Karpas-422 (cell line): ENCODE results near the gene CDC73. TPM values are rescaled to one million over a fixed set of nuclear protein-coding genes. Genes with fewer than 3 reads are reported as not detected.
A peak's percentile ranks its signal among the peaks of the same experiment; 100 is the strongest.
"Not testable (repeated sequence)": the region's sequence is repeated elsewhere in the genome, so short reads cannot be mapped to it uniquely, and the experiment has no call there.

Source experiments
- DNase-seq: peaks from one replicate; pipeline ENCODE4 v3.0.0-alpha.2; 2015
- H2AFZ ChIP-seq: fragments of 200-600 bp; sonication (generic); 2 replicates; pipeline ENCODE4 v1.6.1; 2014; ENCODE audit warnings: antibody characterized with exemption, low read length, mixed read lengths
- H3K27ac ChIP-seq: fragments of 200-600 bp; sonication (generic); 2 replicates; pipeline ENCODE4 v1.5.1; 2014; ENCODE audit warnings: mild to moderate bottlenecking, low read length, moderate library complexity
- H3K27me3 ChIP-seq: fragments of 200-600 bp; sonication (generic); 2 replicates; pipeline ENCODE4 v1.6.1; 2014; ENCODE audit warnings: low read length, mixed read lengths
- H3K36me3 ChIP-seq: fragments of 200-600 bp; sonication (generic); 2 replicates; pipeline ENCODE4 v1.6.1; 2014; ENCODE audit warnings: low read length, mixed read lengths; ENCODE audit not compliant: insufficient read depth
- H3K4me1 ChIP-seq: fragments of 200-600 bp; sonication (generic); 2 replicates; pipeline ENCODE4 v1.6.1; 2014; ENCODE audit warnings: mild to moderate bottlenecking, low read length, mixed read lengths
- H3K4me2 ChIP-seq: fragments of 200-600 bp; sonication (generic); 2 replicates; pipeline ENCODE4 v1.6.1; 2014; ENCODE audit warnings: low read length, low read depth, mild to moderate bottlenecking; ENCODE audit not compliant: poor library complexity, severe bottlenecking
- H3K4me3 ChIP-seq: fragments of 200-600 bp; sonication (generic); 2 replicates; pipeline ENCODE4 v1.5.1; 2014; ENCODE audit warnings: mild to moderate bottlenecking, antibody characterized with exemption, low read length, mixed read lengths
- H3K79me2 ChIP-seq: fragments of 200-600 bp; sonication (generic); 2 replicates; pipeline ENCODE4 v1.6.1; 2014; ENCODE audit warnings: mild to moderate bottlenecking, low read length, mixed read lengths
- H3K9ac ChIP-seq: fragments of 200-600 bp; sonication (generic); 2 replicates; pipeline ENCODE4 v1.6.0; 2014; ENCODE audit warnings: low read length
- H3K9me2 ChIP-seq: fragments of 200-600 bp; sonication (generic), shearing (Covaris generic); replicated peaks from 2 replicates; pipeline ENCODE4 v1.6.0; 2014; ENCODE audit warnings: mild to moderate bottlenecking, low read length, moderate library complexity; ENCODE audit not compliant: insufficient read depth
- H3K9me3 ChIP-seq: fragments of 300-700, 200-600 bp; sonication (generic); 2 replicates; pipeline ENCODE4 v1.6.1; 2014; ENCODE audit warnings: low read length, mixed read lengths
- H4K20me1 ChIP-seq: fragments of 200-600 bp; sonication (generic); 2 replicates; pipeline ENCODE4 v1.6.1; 2014; ENCODE audit warnings: mild to moderate bottlenecking, antibody characterized with exemption, low read length, low read depth; ENCODE audit not compliant: insufficient read depth
- total RNA-seq: library from RNA; depleted of rRNA; stranded (reverse); fragments of >200 nt; shearing (Covaris generic); gene quantifications from 2 replicates; pipeline ENCODE4 v1.2.3, GENCODE V29; 2014; ENCODE audit warnings: low replicate concordance

The CDC73 gene
- total RNA-seq, 1 experiment from 2014 or later = 37.9 TPM

DNA sequence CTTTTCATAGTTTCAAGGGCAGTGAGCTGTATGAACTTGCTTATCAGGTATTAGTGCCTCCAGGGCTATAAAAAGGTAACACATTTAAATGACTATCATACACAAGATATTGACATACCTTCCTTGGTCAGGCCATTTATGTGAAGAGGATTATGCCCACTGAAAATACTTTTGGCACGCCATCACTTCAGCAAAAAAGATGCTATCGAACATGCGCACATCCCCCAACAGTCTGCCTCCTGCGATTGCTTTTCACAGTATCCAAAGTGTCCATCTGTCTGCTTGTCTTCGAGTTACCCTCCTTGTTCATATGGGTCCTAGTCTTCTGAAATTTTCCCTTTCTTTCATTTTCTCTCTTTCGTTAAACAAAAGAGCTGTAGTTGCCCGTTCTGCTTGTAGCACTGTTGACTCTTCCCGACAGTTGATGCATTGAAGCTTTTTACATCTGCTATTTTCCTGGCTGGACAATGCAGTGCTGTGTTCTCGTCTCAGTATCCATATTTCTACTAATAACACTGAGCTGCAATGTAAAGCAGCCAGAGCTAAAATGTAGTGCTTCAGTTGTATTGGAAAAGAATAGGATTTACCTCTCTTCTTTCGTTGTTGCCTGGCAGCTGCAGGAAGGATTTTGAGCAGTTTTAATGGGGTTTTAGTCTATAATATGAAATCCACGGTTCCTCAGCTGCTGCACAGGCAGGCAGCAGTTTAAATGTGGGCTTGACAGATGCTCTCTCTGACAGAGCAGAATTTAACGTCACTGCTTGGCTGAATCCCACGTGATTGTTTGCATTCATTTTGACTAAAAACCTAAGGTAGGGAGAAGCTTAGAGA is 64.3 kb downstream of the CDC73 start, which contains the start of gene B3GALT2:
Gene B3GALT2 (minus strand): TSS at position 713 of the 831 bp plus-strand sequence. CDS start 5,051 bp downstream, outside the sequence.
- peaks cover 8% of the 10 kb centered on the region; the same call in 1 of the 2 replicates for H4K20me1 ChIP-seq
- peak; percentile 63 for DNase-seq

DNA sequence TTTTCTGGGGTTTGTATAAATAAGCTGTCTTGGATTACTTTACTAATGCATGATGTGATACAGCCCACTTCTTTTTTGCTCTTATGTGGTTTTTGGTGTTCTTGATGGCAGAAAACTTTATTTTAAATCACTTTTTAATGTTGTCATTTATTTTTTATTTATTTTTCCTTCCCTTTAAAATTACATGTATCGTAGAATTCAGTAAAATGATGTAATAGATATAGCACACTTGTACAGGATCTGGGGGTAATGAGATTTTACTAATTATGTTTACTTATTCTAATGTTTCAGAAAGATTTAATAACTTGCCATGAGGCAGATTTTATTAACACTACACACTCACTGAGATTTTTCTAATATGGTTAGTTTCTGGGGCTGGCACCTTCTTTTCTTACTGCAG is 65.3 kb downstream of the CDC73 start:
- H3K9me3 ChIP-seq = no peaks in the 10 kb centered on the region
- H4K20me1 ChIP-seq = no peaks in the 10 kb centered on the region; the same call in 1 of the 2 replicates
- H3K79me2 ChIP-seq = peaks cover 84% of the 10 kb centered on the region
- H2AFZ ChIP-seq = no peak overlapping the region
- H3K9ac ChIP-seq = no peak overlapping the region
- no peak overlapping the region for H3K4me3 ChIP-seq
- no peaks in the 10 kb centered on the region for H3K27me3 ChIP-seq
- no peaks in the 10 kb centered on the region for H3K9me2 ChIP-seq
- DNase-seq = no peak
- H3K27ac ChIP-seq = no peak overlapping the region
- peak overlapping the region; percentile 51 for H3K4me2 ChIP-seq
- peaks cover 7% of the 10 kb centered on the region; the same call in 1 of the 2 replicates for H3K36me3 ChIP-seq
- H3K4me1 ChIP-seq = peaks cover 46% of the 10 kb centered on the region

More for the DNA sequence above, 64.3 kb downstream of the CDC73 start, which contains the start of gene B3GALT2:
- peak within 1 kb of the TSS; percentile 51 for H3K4me2 ChIP-seq
- peaks cover 46% of the 10 kb centered on the region for H3K4me1 ChIP-seq
- peaks cover 89% of the 10 kb centered on the region for H3K79me2 ChIP-seq
- peak within 1 kb of the TSS; percentile 1; the same call in 1 of the 2 replicates for H3K4me3 ChIP-seq
- no peaks in the 10 kb centered on the region for H3K27me3 ChIP-seq
- H3K9me3 ChIP-seq = no peaks in the 10 kb centered on the region
- peak within 1 kb of the TSS; percentile 32; the same call in 1 of the 2 replicates for H3K9ac ChIP-seq
- peak within 1 kb of the TSS; percentile 30 for H3K27ac ChIP-seq
- 0 out of 2 replicates have a peak, but pooled peaks cover 7% of the 10 kb centered on the region for H3K36me3 ChIP-seq
- H3K9me2 ChIP-seq = no peaks in the 10 kb centered on the region
- H2AFZ ChIP-seq = no peak within 1 kb of the TSS

DNA sequence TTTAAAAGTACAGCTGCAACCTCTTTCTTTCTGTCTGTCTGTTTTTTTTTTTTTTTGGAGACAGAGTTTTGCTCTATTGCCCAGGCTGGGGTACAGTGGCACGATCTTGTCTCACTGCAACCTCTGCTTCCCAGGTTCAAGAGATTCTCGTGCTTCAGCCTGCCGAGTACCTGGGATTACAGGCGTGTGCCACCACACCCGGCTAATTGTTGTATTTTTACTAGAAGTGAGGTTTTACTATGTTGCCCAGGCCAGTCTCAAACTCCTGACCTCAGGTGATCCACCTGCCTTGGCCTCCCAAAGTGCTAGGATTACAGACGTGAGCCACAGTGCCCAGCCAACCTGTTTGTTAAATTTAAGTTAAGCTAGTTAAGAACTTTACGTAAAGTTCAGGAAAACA is 67.1 kb downstream of the CDC73 start:
- H3K9ac ChIP-seq, H3K27ac ChIP-seq, DNase-seq, H3K9me2 ChIP-seq, H3K9me3 ChIP-seq, H3K36me3 ChIP-seq, H3K4me2 ChIP-seq, H3K4me3 ChIP-seq, H3K27me3 ChIP-seq, H4K20me1 ChIP-seq, H2AFZ ChIP-seq: not testable (repeated sequence)
- peaks cover 95% of the 10 kb centered on the region for H3K79me2 ChIP-seq
- H3K4me1 ChIP-seq = peaks cover 36% of the 10 kb centered on the region

DNA sequence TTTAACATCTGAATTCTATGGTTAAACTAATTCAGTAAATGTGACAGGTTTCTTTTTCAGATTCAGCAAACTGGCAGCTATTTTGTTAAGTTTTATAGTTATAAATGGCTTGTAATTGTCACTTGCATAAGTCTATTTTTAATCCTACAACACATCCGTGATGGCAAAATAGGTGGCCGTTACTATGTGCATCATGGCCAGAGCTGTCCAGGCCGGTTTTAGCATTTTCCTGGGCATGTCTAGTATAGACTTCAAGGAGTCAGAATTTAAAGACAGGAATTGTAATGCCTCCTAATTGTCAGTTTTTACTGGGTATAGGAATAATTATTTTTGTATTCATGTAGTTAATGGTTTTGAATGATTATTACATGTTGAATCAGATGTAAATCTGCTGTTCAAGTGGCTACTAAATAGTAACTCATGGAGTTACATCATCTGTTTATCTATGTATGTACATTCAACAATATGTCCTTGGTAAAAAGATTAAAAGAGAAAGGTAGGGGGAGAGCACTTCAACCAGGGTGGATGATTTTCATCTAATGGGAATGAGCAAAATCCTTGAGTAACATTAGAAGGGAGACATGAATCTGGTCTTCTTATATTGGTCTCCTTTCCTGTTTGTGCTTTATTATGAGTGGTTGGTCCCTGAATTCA is 67.7 kb downstream of the CDC73 start:
- peaks cover 12% of the 10 kb centered on the region for H3K36me3 ChIP-seq
- no peak overlapping the region for H2AFZ ChIP-seq
- no peak overlapping the region for H3K27ac ChIP-seq
- no peak overlapping the region for H3K4me2 ChIP-seq
- H3K4me1 ChIP-seq = peaks cover 29% of the 10 kb centered on the region
- H4K20me1 ChIP-seq = no peaks in the 10 kb centered on the region; the same call in 1 of the 2 replicates
- no peaks in the 10 kb centered on the region for H3K9me2 ChIP-seq
- no peak for DNase-seq
- no peak overlapping the region for H3K9ac ChIP-seq
- H3K9me3 ChIP-seq = no peaks in the 10 kb centered on the region
- no peak overlapping the region for H3K4me3 ChIP-seq
- peaks cover 95% of the 10 kb centered on the region for H3K79me2 ChIP-seq
- H3K27me3 ChIP-seq = no peaks in the 10 kb centered on the region

DNA sequence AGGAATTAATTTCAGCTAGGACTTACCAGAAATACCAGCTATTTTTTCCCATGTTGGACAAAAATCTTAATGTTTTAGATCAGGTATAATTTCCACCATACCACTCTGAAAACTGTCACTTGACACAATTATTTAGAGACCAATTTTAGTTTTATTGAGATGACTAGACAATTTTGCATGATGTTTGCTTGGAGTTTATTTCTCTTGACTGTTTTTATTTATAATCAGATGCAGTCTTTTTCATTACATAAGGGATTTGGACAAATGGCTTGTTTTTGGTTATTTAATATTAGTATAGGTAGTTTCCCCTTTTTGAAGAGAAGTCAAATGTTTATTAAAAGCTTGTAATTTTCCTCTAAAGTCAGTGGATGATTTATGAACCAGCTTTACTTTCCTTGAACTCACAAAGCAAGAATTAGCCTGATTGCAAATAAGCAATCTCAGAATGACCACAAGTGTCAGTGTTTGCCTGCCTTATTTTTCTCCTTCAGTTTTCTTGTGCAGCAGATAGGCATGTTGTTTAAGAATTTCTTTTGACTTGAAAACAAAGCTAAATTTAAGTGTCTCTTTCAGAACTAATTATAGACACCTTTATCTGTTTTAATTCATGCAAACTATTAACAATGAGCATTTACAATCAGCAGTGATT is 68.4 kb downstream of the CDC73 start:
- DNase-seq = no peak

DNA sequence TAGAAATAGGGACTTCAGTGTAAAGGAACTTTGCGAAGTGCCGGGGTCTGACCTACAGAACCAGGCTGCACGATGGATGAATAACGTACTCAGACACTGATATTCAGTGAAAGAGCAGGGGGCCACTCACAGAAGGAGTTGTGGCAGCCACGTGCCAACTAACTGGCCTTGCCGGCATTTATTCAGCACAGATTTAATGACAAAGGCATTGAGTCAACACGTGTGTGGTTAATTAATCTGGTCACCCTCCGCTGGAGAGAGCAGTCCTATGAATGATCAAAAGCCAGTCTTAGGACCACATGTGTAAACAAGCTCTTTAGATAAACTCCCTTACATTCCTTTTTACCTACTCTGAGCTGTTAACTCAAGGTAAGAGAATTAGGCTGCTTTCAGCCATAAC is 70.8 kb downstream of the CDC73 start:
- Histone ChIP-seq H3K36me3 (peaks cover 13% of the 10 kb centered on the region), H3K4me2 (no peak overlapping the region), H3K4me1 (no peaks in the 10 kb centered on the region; the same call in 1 of the 2 replicates), H4K20me1 (no peaks in the 10 kb centered on the region), H3K9ac (no peak overlapping the region), H3K27me3 (no peaks in the 10 kb centered on the region), H3K9me2 (no peaks in the 10 kb centered on the region), H3K9me3 (no peaks in the 10 kb centered on the region), H3K27ac (no peak overlapping the region), H2AFZ (no peak overlapping the region), H3K4me3 (no peak overlapping the region), H3K79me2 (peaks cover 94% of the 10 kb centered on the region)
- no peak for DNase-seq

More for the DNA sequence above, 68.4 kb downstream of the CDC73 start:
- H3K9me2 ChIP-seq = no peaks in the 10 kb centered on the region
- no peak overlapping the region for H3K4me3 ChIP-seq
- no peak overlapping the region for H3K27ac ChIP-seq
- no peaks in the 10 kb centered on the region for H3K9me3 ChIP-seq
- peaks cover 23% of the 10 kb centered on the region for H3K4me1 ChIP-seq
- H3K9ac ChIP-seq = no peak overlapping the region
- H2AFZ ChIP-seq = no peak overlapping the region
- H4K20me1 ChIP-seq = no peaks in the 10 kb centered on the region; the same call in 1 of the 2 replicates
- H3K4me2 ChIP-seq = no peak overlapping the region
- peaks cover 94% of the 10 kb centered on the region for H3K79me2 ChIP-seq
- peaks cover 13% of the 10 kb centered on the region for H3K36me3 ChIP-seq
- no peaks in the 10 kb centered on the region for H3K27me3 ChIP-seq

DNA sequence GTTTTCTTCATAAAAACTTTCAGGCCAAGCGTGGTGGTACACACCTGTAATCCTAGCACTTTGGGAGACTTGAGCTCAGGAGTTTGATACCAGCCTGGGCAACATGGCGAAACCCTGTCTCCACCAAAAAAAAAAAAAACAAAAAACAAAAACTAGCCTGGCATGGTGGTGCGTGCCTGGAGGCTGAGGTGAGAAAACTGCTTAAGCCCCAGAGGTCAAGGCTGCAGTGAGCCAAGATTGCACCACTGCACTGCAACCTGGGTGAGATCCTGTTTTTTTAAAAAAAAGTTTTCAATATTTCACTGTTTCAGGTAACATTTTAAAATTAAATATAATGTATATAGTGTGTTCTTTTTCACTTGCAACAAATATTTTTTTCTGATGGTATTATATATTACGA is 78.1 kb downstream of the CDC73 start:
- H3K9ac ChIP-seq = no peak overlapping the region
- no peaks in the 10 kb centered on the region for H3K27me3 ChIP-seq
- H3K27ac ChIP-seq = no peak overlapping the region
- no peak for DNase-seq
- peaks cover 80% of the 10 kb centered on the region for H3K79me2 ChIP-seq
- no peaks in the 10 kb centered on the region for H4K20me1 ChIP-seq
- peaks cover 16% of the 10 kb centered on the region for H3K36me3 ChIP-seq
- no peaks in the 10 kb centered on the region for H3K9me3 ChIP-seq
- no peaks in the 10 kb centered on the region for H3K9me2 ChIP-seq
- H2AFZ ChIP-seq = no peak overlapping the region
- H3K4me2 ChIP-seq = no peak overlapping the region
- no peaks in the 10 kb centered on the region for H3K4me1 ChIP-seq
- no peak overlapping the region for H3K4me3 ChIP-seq

DNA sequence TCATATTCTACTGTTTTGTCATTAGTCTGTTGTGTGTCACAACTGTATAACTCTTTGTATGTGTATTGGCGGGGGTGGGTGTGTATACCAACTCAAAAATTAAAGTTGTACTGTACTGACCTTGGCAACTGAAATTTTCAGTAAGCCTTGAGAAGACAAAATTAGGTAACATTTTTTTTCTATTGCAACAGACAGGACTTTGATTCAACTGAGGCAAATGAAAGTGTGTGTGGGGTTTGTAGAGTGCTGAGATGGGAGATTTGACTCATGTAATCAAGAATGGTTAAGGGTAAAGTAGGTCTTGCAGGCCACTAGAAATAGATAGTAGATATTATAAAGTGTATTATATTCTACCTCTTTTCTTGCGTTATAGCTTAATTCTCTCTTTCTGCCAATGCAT is 79.2 kb downstream of the CDC73 start:
- Histone ChIP-seq H3K9me2 (no peaks in the 10 kb centered on the region), H3K27me3 (no peaks in the 10 kb centered on the region), H3K36me3 (peaks cover 26% of the 10 kb centered on the region), H3K9me3 (no peaks in the 10 kb centered on the region), H3K9ac (no peak overlapping the region), H4K20me1 (no peaks in the 10 kb centered on the region), H3K4me2 (no peak overlapping the region), H3K4me3 (no peak overlapping the region), H2AFZ (no peak overlapping the region), H3K4me1 (no peaks in the 10 kb centered on the region), H3K27ac (no peak overlapping the region), H3K79me2 (peaks cover 79% of the 10 kb centered on the region)
- no peak for DNase-seq
